Astrocyte (in vitro differentiated cells and primary cell): Measurements from ENCODE around the gene AIM2.

Source experiments
- CTCF ChIP-seq: IDR thresholded peaks from 2 replicates; pipeline ENCODE4 v1.5.1; 2011; ENCODE audit warnings: low read depth, mild to moderate bottlenecking, inconsistent platforms, low read length, moderate library complexity; ENCODE audit not compliant: insufficient read depth
- EZH2 ChIP-seq: IDR thresholded peaks from 2 replicates; pipeline ENCODE4 v1.6.1; 2012; ENCODE audit warnings: mild to moderate bottlenecking, low read length, inconsistent platforms; ENCODE audit not compliant: insufficient read depth

GRCh38 chr1:159065106-159065505 is 11.5 kb downstream of the AIM2 start:
- TF ChIP-seq EZH2, result no peak
- TF ChIP-seq CTCF, result no peak
